NCI-H526 treated with DMSO at 0.1 percent for 48 hours (cell line): ENCODE measurements around the gene MAP2K3.

ENCODE experiments used
- DNase-seq: peaks from one replicate; lab custom pipeline; 2025; lab: John Stamatoyannopoulos, UW

MAP2K3 gene

GRCh38 chr17:21252796-21253645, 31.5 kb upstream of the MAP2K3 start, which contains the start of gene NATD1:
NATD1 (minus strand) TSS chr17:21253410; CDS start chr17:21253264, 146 bp downstream.
- DNase-seq = peak; percentile 46

GRCh38 chr17:21253646-21254441, 30.7 kb upstream of the MAP2K3 start:
- DNase-seq = no peak

- no peak for DNase-seq
These were observed 25.9 kb upstream of the MAP2K3 start for GRCh38 chr17:21258593-21258992.

GRCh38 chr17:21262259-21262993, 22.1 kb upstream of the MAP2K3 start:
- no peak for DNase-seq

GRCh38 chr17:21263376-21263775, 21.1 kb upstream of the MAP2K3 start:
- no peak for DNase-seq

GRCh38 chr17:21268596-21269188, 15.8 kb upstream of the MAP2K3 start:
- no peak for DNase-seq

GRCh38 chr17:21269394-21269793, 15.1 kb upstream of the MAP2K3 start:
- DNase-seq = no peak

GRCh38 chr17:21271454-21272183, 12.9 kb upstream of the MAP2K3 start:
- no peak for DNase-seq

GRCh38 chr17:21272250-21272649, 12.3 kb upstream of the MAP2K3 start:
- no peak for DNase-seq

- DNase-seq = no peak
These were observed 11.4 kb upstream of the MAP2K3 start for GRCh38 chr17:21272881-21273792.

GRCh38 chr17:21275047-21275578, 9.4 kb upstream of the MAP2K3 start:
- no peak for DNase-seq

- peak; percentile 39 for DNase-seq
These were observed 8.8 kb upstream of the MAP2K3 start for GRCh38 chr17:21275579-21276263.

GRCh38 chr17:21276264-21276588, 8.3 kb upstream of the MAP2K3 start:
- no peak for DNase-seq

GRCh38 chr17:21277332-21277731, 7.2 kb upstream of the MAP2K3 start:
- no peak for DNase-seq

GRCh38 chr17:21278450-21279197, 5.9 kb upstream of the MAP2K3 start:
- DNase-seq = no peak

GRCh38 chr17:21279198-21279535, 5.3 kb upstream of the MAP2K3 start:
- no peak for DNase-seq

- DNase-seq = no peak
These were observed 4.9 kb upstream of the MAP2K3 start for GRCh38 chr17:21279582-21279981.

GRCh38 chr17:21280081-21280518, 4.4 kb upstream of the MAP2K3 start:
- peak; percentile 10 for DNase-seq

GRCh38 chr17:21282231-21282630, 2.3 kb upstream of the MAP2K3 start:
- no peak for DNase-seq
